A549 (cell line): ENCODE results near the gene UMODL1. TPM values are rescaled to one million over a fixed set of nuclear protein-coding genes. Genes with fewer than 3 reads are reported as not detected.

ENCODE experiments used
- ATAC-seq, 2 experiments: fragments of 200-7000 bp in 1 of 2; fragments of >200 bp in 1 of 2; cut with Nextera tagmentation in 1 of 2; cut with Tn5 transposase in 1 of 2; 3 replicates each; pipeline versions ENCODE4 v1.8.0 to v1.9.1; 2018 to 2020; ENCODE audit warnings: mild to moderate bottlenecking in 1 of 2, moderate library complexity in 1 of 2
- CTCF ChIA-PET: fragments of 300-600 bp; sonication (Branson Sonifier 250); formaldehyde crosslinking; extraction: SDS; loops from one replicate; lab custom pipeline; 2021; ENCODE audit warnings: antibody characterized with exemption, inconsistent platforms; lab: Yijun Ruan, JAX
- POLR2A ChIA-PET: fragments of 350-600 bp; formaldehyde crosslinking; extraction: SDS; loops from one replicate; lab custom pipeline; 2021; ENCODE audit warnings: antibody characterized with exemption, inconsistent platforms; lab: Yijun Ruan, JAX
- DNase-seq, 2 experiments: peaks; one replicate each; pipeline versions ENCODE4 v3.0.0 to v3.0.0-alpha.2; 2011 to 2016; ENCODE audit warnings: low read depth in 1 of 2, low spot score in 1 of 2
- FAIRE-seq: peaks from 2 replicates; lab custom pipeline; 2011; peaks lifted over from hg19 to GRCh38; lab: Jason Lieb, UNC
- H3K27ac ChIP-seq, 2 experiments: fragments of >200 bp; sonication (Bioruptor Twin); formaldehyde crosslinking; 3 replicates each; pipeline ENCODE4 v1.5.1; 2016 to 2017
- H3K4me1 ChIP-seq: fragments of >200 bp; sonication (Bioruptor Twin); formaldehyde crosslinking; 3 replicates; pipeline ENCODE4 v1.6.1; 2016
- H3K4me2 ChIP-seq: fragments of >200 bp; sonication (Bioruptor Twin); formaldehyde crosslinking; 3 replicates; pipeline ENCODE4 v1.6.1; 2016
- H3K4me3 ChIP-seq: fragments of >200 bp; sonication (Bioruptor Twin); formaldehyde crosslinking; 3 replicates; pipeline ENCODE4 v1.5.1; 2016
- H3K9me3 ChIP-seq: fragments of >200 bp; sonication (Bioruptor Twin); formaldehyde crosslinking; 3 replicates; pipeline ENCODE4 v1.6.1; 2016
- BHLHE40 ChIP-seq: IDR thresholded peaks from 2 replicates; pipeline ENCODE4 v1.6.1; 2012; ENCODE audit warnings: low read depth, low read length, inconsistent platforms
- CBX2 ChIP-seq: fragments of 200-600 bp; sonication (generic); IDR thresholded peaks from 2 replicates; pipeline ENCODE4 v1.6.1; 2016; ENCODE audit warnings: low read depth, mild to moderate bottlenecking, borderline replicate concordance
- CHD2 ChIP-seq: fragments of 150-350 bp; IDR thresholded peaks from 2 replicates; pipeline ENCODE4 v1.6.1; 2014; ENCODE audit warnings: low read length; ENCODE audit not compliant: partially characterized antibody
- CHD4 ChIP-seq: fragments of 200-600 bp; sonication (generic); IDR thresholded peaks from 2 replicates; pipeline ENCODE4 v1.6.1; 2016; ENCODE audit warnings: antibody characterized with exemption, mild to moderate bottlenecking, borderline replicate concordance
- E2F6 ChIP-seq: IDR thresholded peaks from 2 replicates; pipeline ENCODE4 v1.6.1; 2012; ENCODE audit warnings: low read depth, borderline replicate concordance
- EP300 ChIP-seq, 2 experiments: fragments of >200 bp; sonication (Bioruptor Twin); formaldehyde crosslinking; IDR thresholded peaks; 2 replicates in 1 of 2; 3 replicates in 1 of 2; pipeline ENCODE4 v1.6.1; 2016 to 2017
- ESRRA ChIP-seq: fragments of 150-350 bp; IDR thresholded peaks from 2 replicates; pipeline ENCODE4 v1.6.1; 2014; ENCODE audit warnings: mild to moderate bottlenecking, low read length, borderline replicate concordance
- FOSB ChIP-seq: fragments of 250-450 bp; sonication (Bioruptor Pico); IDR thresholded peaks from 2 replicates; pipeline ENCODE4 v1.5.0; 2020; ENCODE audit warnings: mild to moderate bottlenecking, moderate library complexity
- MAFK ChIP-seq: fragments of 450-650 bp; IDR thresholded peaks from 2 replicates; pipeline ENCODE4 v1.6.1; 2014; ENCODE audit not compliant: partially characterized antibody
- MAX ChIP-seq: IDR thresholded peaks from 2 replicates; pipeline ENCODE4 v1.6.1; 2012
- NFE2L2 ChIP-seq: fragments of 150-350 bp; conservative IDR thresholded peaks from 2 replicates; pipeline ENCODE4 v1.6.1; 2014; ENCODE audit warnings: low read length
- POLR2A ChIP-seq: IDR thresholded peaks from 2 replicates; pipeline ENCODE4 v1.6.1; 2012; ENCODE audit warnings: mild to moderate bottlenecking, low read length
- POLR2AphosphoS2 ChIP-seq: conservative IDR thresholded peaks from 2 replicates; pipeline ENCODE4 v1.6.1; 2012; ENCODE audit warnings: low read length, improper control_type of control experiment, inconsistent platforms
- RARB ChIP-seq: fragments of 250-450 bp; sonication (Bioruptor Pico); IDR thresholded peaks from 2 replicates; pipeline ENCODE4 v1.8.0; 2021; ENCODE audit warnings: mild to moderate bottlenecking, moderate library complexity
- RCOR1 ChIP-seq: fragments of 150-350 bp; IDR thresholded peaks from 2 replicates; pipeline ENCODE4 v1.6.1; 2014; ENCODE audit warnings: antibody characterized with exemption, low read length, low read depth
- REST ChIP-seq: fragments of 200-600 bp; sonication (generic); IDR thresholded peaks from 2 replicates; pipeline ENCODE4 v1.6.1; 2016; ENCODE audit warnings: antibody characterized with exemption, mild to moderate bottlenecking, moderate library complexity
- RNF2 ChIP-seq: fragments of 200-600 bp; sonication (generic); IDR thresholded peaks from 2 replicates; pipeline ENCODE4 v1.6.1; 2016; ENCODE audit warnings: low read depth, mild to moderate bottlenecking, antibody characterized with exemption, moderate library complexity, borderline replicate concordance
- SMC3 ChIP-seq: fragments of >200 bp; sonication (Bioruptor Twin); formaldehyde crosslinking; IDR thresholded peaks from 3 replicates; pipeline ENCODE4 v1.6.1; 2018; ENCODE audit warnings: inconsistent platforms
- WGBS: methylation state at CpG from one replicate; pipeline ENCODE4 v1.1.6; 2017; ENCODE audit errors: missing lambda C conversion rate; 5-methylcytosine and 5-hydroxymethylcytosine counted together
- polyA plus RNA-seq, 4 experiments: library from polyadenylated mRNA; depleted of rRNA in 3 of 4; stranded (reverse); fragments of >200 nt; fragmentation: RNase III in 1 of 4; extraction: RNeasy Plus Mini Kit Qiagen cat#74134 plus additional on column Dnase treatment in 1 of 4; gene quantifications; 2 replicates in 3 of 4; 3 replicates in 1 of 4; pipeline ENCODE4 v1.2.3, GENCODE V29; 2011 to 2017

Gene UMODL1
- polyA plus RNA-seq, 2 of the 4 experiments (the other 2 are of a cell fraction) = not detected

DNA sequence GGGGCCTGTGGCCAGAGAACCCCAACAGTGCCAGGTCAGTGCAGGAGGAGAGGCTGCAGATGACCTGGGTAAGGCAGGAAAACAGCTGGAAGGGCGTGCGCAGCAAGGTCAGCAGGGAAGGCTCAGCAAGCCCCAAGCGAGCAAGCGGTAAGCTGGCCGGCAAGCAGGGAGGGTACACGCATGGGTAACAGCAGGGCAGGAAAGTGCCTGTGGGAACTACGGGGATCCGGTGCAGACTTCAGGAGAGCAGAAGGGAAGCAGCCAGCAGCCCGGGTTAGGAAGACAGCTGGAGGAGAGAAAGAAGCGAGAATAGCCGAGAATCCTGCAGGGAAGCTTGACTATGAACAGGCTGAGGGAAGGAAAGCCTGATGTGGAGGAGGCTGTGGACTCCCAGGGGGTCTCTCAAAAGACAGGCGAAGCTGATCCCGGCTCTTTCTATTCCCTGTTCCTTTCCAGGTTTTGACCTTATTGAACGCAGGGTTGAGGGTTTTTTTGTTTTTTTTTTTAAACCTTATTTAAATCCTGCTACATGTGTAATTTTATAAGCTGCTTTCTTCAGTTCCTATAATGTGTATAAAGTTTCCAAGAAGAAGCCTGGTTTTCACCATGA lies 20.9 kb downstream of the UMODL1 start:
- TF ChIP-seq SMC3 (no peak), E2F6 (no peak), MAFK (no peak), CBX2 (no peak), CHD4 (no peak)

GRCh38 chr21:42092771-42093170 lies 21.7 kb downstream of the UMODL1 start:
- peaks cover 6% of the 10 kb centered on the region for H3K4me1 ChIP-seq
- no peak overlapping the region for H3K4me3 ChIP-seq
- 57% methylated on average over 7 of the region's 8 CpGs for WGBS
- DNase-seq (no peak), FAIRE-seq (no peak), ATAC-seq (no peak)
- no peak overlapping the region for H3K4me2 ChIP-seq
- no peak for TF ChIP-seq POLR2AphosphoS2
- TF ChIP-seq E2F6 = no peak
- TF ChIP-seq CHD2 = no peak
- no peak for TF ChIP-seq FOSB (CRISPR knock-in tag)
- no peak for TF ChIP-seq BHLHE40
- TF ChIP-seq MAX = no peak
- TF ChIP-seq ESRRA = no peak
- TF ChIP-seq RNF2 = no peak
- no peak for TF ChIP-seq REST
- TF ChIP-seq NFE2L2 = no peak
- TF ChIP-seq EP300 (IDR thresholded peaks at IDR 0.05) = no peak
- TF ChIP-seq RCOR1 = no peak
- H3K9me3 ChIP-seq = 0 out of 3 replicates have a peak, but pooled peaks cover 3% of the 10 kb centered on the region
- ChIA-PET CTCF (interaction anchor here (2.7 kb wide), 1 partner anchor 15 kb away, joined by 18 read pairs; no protein-coding TSS in a partner anchor), POLR2A (no interaction called here)
- H3K27ac ChIP-seq = no peak overlapping the region

More for the DNA sequence above, 20.9 kb downstream of the UMODL1 start:
- H3K4me3 ChIP-seq = no peak overlapping the region
- no peaks in the 10 kb centered on the region; the same call in 2 of the 3 replicates for H3K4me1 ChIP-seq
- ATAC-seq (no peak), FAIRE-seq (no peak), DNase-seq (no peak)
- H3K4me2 ChIP-seq = no peak overlapping the region
- H3K27ac ChIP-seq = no peak overlapping the region
- 0 out of 3 replicates have a peak, but pooled peaks cover 3% of the 10 kb centered on the region for H3K9me3 ChIP-seq
- CTCF ChIA-PET = interaction anchor here (0.9 to 2.7 kb wide), 3 partner anchors 12 to 26 kb away, joined by 3 to 18 read pairs (median 3); no protein-coding TSS in a partner anchor
- POLR2A ChIA-PET = no interaction called here
- 65% methylated on average over 14 of the region's 14 CpGs for WGBS

DNA sequence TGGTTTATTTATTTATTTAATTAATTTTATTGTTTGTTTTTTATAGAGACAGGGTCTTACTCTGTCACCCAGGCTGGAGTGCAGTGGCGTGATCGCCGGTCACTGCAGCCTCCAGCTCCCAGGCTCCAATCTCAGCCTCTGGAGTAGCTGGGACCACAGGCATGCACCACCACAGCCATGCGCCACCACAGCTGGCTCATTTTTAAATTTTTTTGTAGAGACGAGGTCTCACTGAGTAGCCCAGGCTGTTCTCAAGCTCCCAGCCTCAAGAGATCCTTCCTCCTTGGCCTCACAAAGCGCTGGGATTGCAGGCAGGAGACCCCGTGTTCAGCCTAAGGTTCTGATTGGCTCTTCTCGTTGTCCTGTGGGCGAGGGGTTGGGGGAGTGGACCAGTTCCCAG lies 22.1 kb downstream of the UMODL1 start:
- no peak for DNase-seq
- Histone ChIP-seq H3K4me2 (no peak overlapping the region), H3K4me3 (no peak overlapping the region), H3K9me3 (0 out of 3 replicates have a peak, but pooled peaks cover 3% of the 10 kb centered on the region), H3K27ac (no peak overlapping the region), H3K4me1 (peaks cover 9% of the 10 kb centered on the region)
- FAIRE-seq = no peak
- CTCF ChIA-PET = interaction anchor here (2.7 kb wide), 1 partner anchor 14 kb away, joined by 18 read pairs; no protein-coding TSS in a partner anchor
- no peak for ATAC-seq
- no peak for TF ChIP-seq POLR2A
- TF ChIP-seq RARB = no peak
- TF ChIP-seq CHD4 = no peak
- WGBS = 84% methylated on average over 7 of the region's 9 CpGs
- POLR2A ChIA-PET = no interaction called here
